SK-N-SH (cell line): Measurements from ENCODE around the gene ZMYM1. TPM values are rescaled to one million over a fixed set of nuclear protein-coding genes. Genes with fewer than 3 reads are reported as not detected.

Source experiments
- CTCF ChIA-PET: fragments of 300-600, 350-600 bp; formaldehyde crosslinking; extraction: SDS; loops from one replicate; lab custom pipeline; 2021; lab: Yijun Ruan, JAX
- POLR2A ChIA-PET: fragments of 350-600 bp; sonication (Branson Sonifier 250); formaldehyde crosslinking; extraction: SDS; loops from one replicate; lab custom pipeline; 2020; ENCODE audit warnings: antibody characterized with exemption, inconsistent platforms; lab: Yijun Ruan, JAX
- DNase-seq: peaks from one replicate; pipeline ENCODE4 v3.0.0; 2012
- H2AFZ ChIP-seq: fragments of 200-600 bp; sonication (generic); 2 replicates; pipeline ENCODE4 v1.8.1; 2016; ENCODE audit warnings: antibody characterized with exemption, mild to moderate bottlenecking, low read depth
- H3F3A ChIP-seq: fragments of 200-600 bp; sonication (generic); replicated peaks from 2 replicates; pipeline ENCODE3; 2016; ENCODE audit warnings: antibody characterized with exemption, mild to moderate bottlenecking; ENCODE audit not compliant: insufficient read depth
- H3K27ac ChIP-seq, 2 experiments: fragments of 200-500 bp in 1 of 2; fragments of 200-600 bp in 1 of 2; sonication (Bioruptor generic) in 1 of 2; sonication (generic), shearing (Covaris generic) in 1 of 2; 2 replicates each; pipeline versions ENCODE4 v1.5.1 to v1.6.1; 2014 to 2016; ENCODE audit warnings: low read depth in 2 of 2, inconsistent platforms in 1 of 2, low read length in 1 of 2, mild to moderate bottlenecking in 1 of 2, mixed read lengths in 1 of 2
- H3K27me3 ChIP-seq: fragments of 200-600 bp; sonication (generic), shearing (Covaris generic); 2 replicates; pipeline ENCODE4 v1.6.1; 2016; ENCODE audit warnings: mixed run types; ENCODE audit not compliant: insufficient read depth
- H3K36me3 ChIP-seq, 2 experiments: fragments of 200-500 bp in 1 of 2; fragments of 200-600 bp in 1 of 2; sonication (Bioruptor generic) in 1 of 2; sonication (generic) in 1 of 2; replicated peaks in 1 of 2; 2 replicates each; pipeline versions ENCODE3 to v1.5.1; 2014 to 2016; ENCODE audit warnings: low read length in 1 of 2, mild to moderate bottlenecking in 1 of 2; ENCODE audit not compliant: insufficient read depth in 2 of 2, control insufficient read depth in 1 of 2
- H3K4me1 ChIP-seq, 2 experiments: fragments of 200-500 bp in 1 of 2; fragments of 200-600 bp in 1 of 2; sonication (Bioruptor generic) in 1 of 2; sonication (generic), shearing (Covaris generic) in 1 of 2; 2 replicates each; pipeline versions ENCODE4 v1.5.1 to v1.6.1; 2014 to 2016; ENCODE audit warnings: low read depth in 1 of 2, low read length in 1 of 2, mixed run types in 1 of 2; ENCODE audit not compliant: insufficient read depth in 2 of 2, control insufficient read depth in 1 of 2
- H3K4me2 ChIP-seq: fragments of 200-600 bp; sonication (generic), shearing (Covaris generic); 2 replicates; pipeline ENCODE4 v1.6.1; 2017; ENCODE audit warnings: mixed run types
- H3K4me3 ChIP-seq, 2 experiments: fragments of 200-500 bp in 1 of 2; fragments of 200-600 bp in 1 of 2; sonication (Bioruptor generic) in 1 of 2; sonication (generic), shearing (Covaris generic) in 1 of 2; 2 replicates each; pipeline versions ENCODE4 v1.5.1 to v1.8.1; 2014 to 2016; ENCODE audit warnings: low read depth in 2 of 2, inconsistent platforms in 1 of 2, low read length in 1 of 2, mild to moderate bottlenecking in 1 of 2, mixed read lengths in 1 of 2, moderate library complexity in 1 of 2
- H3K79me2 ChIP-seq: fragments of 200-600 bp; sonication (generic); 2 replicates; pipeline ENCODE4 v1.8.1; 2017; ENCODE audit warnings: mild to moderate bottlenecking; ENCODE audit not compliant: insufficient read depth
- H3K9ac ChIP-seq: fragments of 200-600 bp; sonication (generic); 2 replicates; pipeline ENCODE4 v1.6.1; 2017; ENCODE audit warnings: mixed run types
- H3K9me2 ChIP-seq: fragments of 200-600 bp; sonication (generic); 2 replicates; pipeline ENCODE4 v1.6.1; 2017; ENCODE audit warnings: mixed run types
- H3K9me3 ChIP-seq: fragments of 200-600 bp; sonication (generic); 2 replicates; pipeline ENCODE4 v1.6.1; 2017; ENCODE audit warnings: mixed run types, mild to moderate bottlenecking, moderate library complexity
- H4K20me1 ChIP-seq: fragments of 200-600 bp; sonication (generic); 2 replicates; pipeline ENCODE4 v1.6.1; 2017; ENCODE audit warnings: mild to moderate bottlenecking, mixed run types; ENCODE audit not compliant: insufficient read depth
- CHD2 ChIP-seq: fragments of 150-350 bp; IDR thresholded peaks from 2 replicates; pipeline ENCODE4 v1.6.1; 2018; ENCODE audit warnings: low read length; ENCODE audit not compliant: partially characterized antibody
- ELF1 ChIP-seq: IDR thresholded peaks from 2 replicates; pipeline ENCODE4 v1.4.0; 2012
- EP300 ChIP-seq, 2 experiments: IDR thresholded peaks; 2 replicates each; pipeline versions ENCODE4 v1.4.0 to v1.6.1; 2012; ENCODE audit warnings: borderline replicate concordance in 1 of 2, low read depth in 1 of 2, low read length in 1 of 2
- EZH2phosphoT487 ChIP-seq: fragments of 200-600 bp; sonication (generic); IDR thresholded peaks from 2 replicates; pipeline ENCODE4 v1.6.1; 2017; ENCODE audit warnings: low read depth, mixed run types, mild to moderate bottlenecking, antibody characterized with exemption, moderate library complexity, borderline replicate concordance
- FOXJ3 ChIP-seq: sonication (generic); formaldehyde crosslinking; IDR thresholded peaks from 2 replicates; pipeline ENCODE4 v1.5.1; 2020; ENCODE audit warnings: mild to moderate bottlenecking, missing genetic modification reagents
- FOXM1 ChIP-seq: IDR thresholded peaks from 2 replicates; pipeline ENCODE4 v1.4.0; 2012; ENCODE audit warnings: low read depth, mild to moderate bottlenecking
- GABPA ChIP-seq: IDR thresholded peaks from 2 replicates; pipeline ENCODE4 v1.4.0; 2012; ENCODE audit warnings: low read depth, mild to moderate bottlenecking
- GATA2 ChIP-seq: sonication (generic); formaldehyde crosslinking; IDR thresholded peaks from 2 replicates; pipeline ENCODE4 v1.5.0; 2020; ENCODE audit warnings: mild to moderate bottlenecking, missing genetic modification reagents
- IRF3 ChIP-seq: fragments of 150-350 bp; IDR thresholded peaks from 2 replicates; pipeline ENCODE4 v1.6.1; 2016; ENCODE audit warnings: mild to moderate bottlenecking, low read depth, low read length
- MXI1 ChIP-seq: IDR thresholded peaks from 2 replicates; pipeline ENCODE4 v1.6.1; 2012; ENCODE audit warnings: mild to moderate bottlenecking, low read depth, low read length, improper control_type of control experiment
- NFIC ChIP-seq: IDR thresholded peaks from 2 replicates; pipeline ENCODE4 v1.4.0; 2012; ENCODE audit warnings: borderline replicate concordance
- NRF1 ChIP-seq: IDR thresholded peaks from 2 replicates; pipeline ENCODE4 v1.6.1; 2012; ENCODE audit warnings: low read depth, mild to moderate bottlenecking, low read length
- PBX3 ChIP-seq: IDR thresholded peaks from 2 replicates; pipeline ENCODE4; 2012
- POLR2AphosphoS5 ChIP-seq: IDR thresholded peaks from 2 replicates; pipeline ENCODE4 v1.6.1; 2012; ENCODE audit warnings: low read depth, low read length
- RAD21 ChIP-seq: IDR thresholded peaks from 2 replicates; pipeline ENCODE4 v1.6.1; 2012; ENCODE audit warnings: mild to moderate bottlenecking, low read length
- RCOR1 ChIP-seq: fragments of 150-350 bp; IDR thresholded peaks from 2 replicates; pipeline ENCODE4 v1.6.1; 2017; ENCODE audit warnings: antibody characterized with exemption, low read length
- RXRA ChIP-seq: IDR thresholded peaks from 2 replicates; pipeline ENCODE4 v1.4.0; 2012; ENCODE audit warnings: low read depth, mild to moderate bottlenecking, borderline replicate concordance
- SMC3 ChIP-seq: IDR thresholded peaks from 2 replicates; pipeline ENCODE4 v1.6.1; 2012; ENCODE audit warnings: low read depth, low read length, improper control_type of control experiment
- TAF1 ChIP-seq: IDR thresholded peaks from 2 replicates; pipeline ENCODE4 v1.6.1; 2012; ENCODE audit warnings: low read depth, mild to moderate bottlenecking, low read length, moderate library complexity, borderline replicate concordance
- TEAD4 ChIP-seq: IDR thresholded peaks from 2 replicates; pipeline ENCODE4 v1.4.0; 2012; ENCODE audit warnings: mild to moderate bottlenecking, borderline replicate concordance; ENCODE audit not compliant: insufficient read depth
- USF2 ChIP-seq: fragments of 150-350 bp; IDR thresholded peaks from 2 replicates; pipeline ENCODE4 v1.6.1; 2017; ENCODE audit warnings: antibody characterized with exemption, low read length, low read depth, borderline replicate concordance
- YY1 ChIP-seq: IDR thresholded peaks from 2 replicates; pipeline ENCODE4 v1.4.0; 2012; ENCODE audit warnings: low read depth, mild to moderate bottlenecking
- ZBTB33 ChIP-seq: IDR thresholded peaks from 2 replicates; pipeline ENCODE4 v1.4.0; 2012; ENCODE audit warnings: low read depth, borderline replicate concordance
- WGBS: methylation state at CpG from one replicate; pipeline ENCODE4 v1.1.6; 2017; ENCODE audit warnings: low lambda C conversion rate; 5-methylcytosine and 5-hydroxymethylcytosine counted together
- polyA plus RNA-seq, 3 experiments: library from polyadenylated mRNA; depleted of rRNA; stranded (reverse); fragments of >200 nt; gene quantifications; 2 replicates each; pipeline ENCODE4 v1.2.3, GENCODE V29; 2012

The ZMYM1 gene
- polyA plus RNA-seq, 1 of the 3 experiments (the other 2 are of a cell fraction): 4.1 TPM

GRCh38 chr1:35085421-35085820, 6.2 kb downstream of the ZMYM1 start:
- Histone ChIP-seq H3F3A (no peaks in the 10 kb centered on the region), H3K36me3 (peaks cover 0 to 20% of the 10 kb centered on the region in 2 experiments), H3K4me2 (0 out of 2 replicates have a peak overlapping the region, but pooled peaks have one; percentile 20), H3K9me2 (no peaks in the 10 kb centered on the region), H2AFZ (no peak overlapping the region), H3K4me3 (no peak overlapping the region), H3K9ac (no peak overlapping the region), H3K27me3 (no peaks in the 10 kb centered on the region), H4K20me1 (peaks cover 3% of the 10 kb centered on the region; the same call in 1 of the 2 replicates), H3K4me1 (peaks cover 0 to 3% of the 10 kb centered on the region in 2 experiments; a peak in 2 of 4 replicates), H3K79me2 (peaks cover 97% of the 10 kb centered on the region), H3K9me3 (no peaks in the 10 kb centered on the region), H3K27ac (no peak overlapping the region)
- CTCF ChIA-PET: interaction anchor here (0.6 to 1.2 kb wide), 3 partner anchors 25 to 79 kb away, joined by 3 to 5 read pairs (median 3); no protein-coding TSS in a partner anchor
- no peak for DNase-seq
- POLR2A ChIA-PET: no interaction called here
- TF ChIP-seq MXI1: no peak
- no peak for TF ChIP-seq RAD21
- no peak for TF ChIP-seq ELF1
- no peak for TF ChIP-seq NRF1
- TF ChIP-seq RCOR1: no peak
- TF ChIP-seq GABPA: no peak
- no peak for TF ChIP-seq TAF1

- CTCF ChIA-PET: interaction anchor here (0.9 kb wide), 1 partner anchor 9 kb away, joined by 3 read pairs; no protein-coding TSS in a partner anchor
- TF ChIP-seq PBX3 (peak; percentile 28; the same call in 1 of the 2 replicates), ELF1 (no peak), FOXJ3 (CRISPR knock-in tag) (no peak), RXRA (peak; percentile 27; the same call in 1 of the 2 replicates), CHD2 (no peak), TAF1 (no peak), ZBTB33 (no peak), FOXM1 (0 out of 2 replicates have a peak, but pooled peaks have one; percentile 15), POLR2AphosphoS5 (peak; percentile 28; the same call in 1 of the 2 replicates), GABPA (no peak), YY1 (no peak), EZH2phosphoT487 (no peak), NFIC (peak; percentile 29; the same call in 1 of the 2 replicates), TEAD4 (no peak), RAD21 (no peak), RCOR1 (no peak), IRF3 (no peak), USF2 (no peak), SMC3 (no peak), MXI1 (no peak), EP300 (IDR thresholded peaks at IDR 0.05; ENCODE audit: borderline replicate concordance in 1 of 2, low read depth in 1 of 2, low read length in 1 of 2) (peak in 1 of 2 experiments; percentile 48; a peak in 1 of 4 replicates), GATA2 (CRISPR knock-in tag) (no peak)
Observed at GRCh38 chr1:35097224-35097623, 18.0 kb downstream of the ZMYM1 start.

More at GRCh38 chr1:35097224-35097623, 18.0 kb downstream of the ZMYM1 start:
- Histone ChIP-seq H3K27me3 (no peaks in the 10 kb centered on the region), H3K9me2 (no peaks in the 10 kb centered on the region), H2AFZ (no peak overlapping the region), H3K27ac (peak overlapping the region; percentile 7 to 75; a peak in 3 of 4 replicates), H3K36me3 (peaks cover 7 to 49% of the 10 kb centered on the region in 2 experiments), H4K20me1 (no peaks in the 10 kb centered on the region), H3K4me1 (peaks cover 0 to 15% of the 10 kb centered on the region in 2 experiments; a peak in 2 of 4 replicates), H3K4me3 (no peak overlapping the region), H3K79me2 (peaks cover 16% of the 10 kb centered on the region; the same call in 1 of the 2 replicates), H3F3A (peaks cover 12% of the 10 kb centered on the region), H3K9ac (no peak overlapping the region), H3K4me2 (peak overlapping the region; percentile 64; the same call in 1 of the 2 replicates), H3K9me3 (no peaks in the 10 kb centered on the region)
- no peak for DNase-seq
- WGBS: 0% methylated on average over 1 of the region's 1 CpG
- POLR2A ChIA-PET: no interaction called here
